Mammary epithelial cell (primary cell): ENCODE results near the gene AAGAB.

ENCODE experiments used
- CTCF ChIP-seq, 2 donors: IDR thresholded peaks in 1 of 2; conservative IDR thresholded peaks in 1 of 2; 2 replicates each; pipeline ENCODE4 v1.5.1; 2011 to 2012; ENCODE audit warnings: inconsistent platforms in 2 of 2, low read length in 2 of 2, mild to moderate bottlenecking in 2 of 2, control low read depth in 1 of 2, low read depth in 1 of 2; ENCODE audit not compliant: insufficient read depth in 1 of 2; ENCODE audit errors: extremely low read depth in 1 of 2
- EZH2 ChIP-seq: IDR thresholded peaks from 2 replicates; pipeline ENCODE4 v1.6.1; 2012; ENCODE audit warnings: low read length, inconsistent platforms, borderline replicate concordance

GRCh38 chr15:67186688-67187087 is 67.8 kb downstream of the AAGAB start:
- TF ChIP-seq CTCF (conservative IDR thresholded peaks at IDR 0.05 in 1 of 2, IDR thresholded peaks at IDR 0.05 in 1 of 2; ENCODE audit: extremely low read depth in 1 of 2, insufficient read depth in 1 of 2, low read depth in 1 of 2, low read length in 2 of 2) (no peak), EZH2 (no peak)
